Calu3 (cell line): Measurements from ENCODE around the gene SPTSSB. TPM values are rescaled to one million over a fixed set of nuclear protein-coding genes. Genes with fewer than 3 reads are reported as not detected.

Experiments
- BruUV-seq: library from RNA; stranded (reverse); fragments of 400-500 nt; replicated peaks from 2 replicates; lab custom pipeline; 2021; lab: Mats Ljungman, UMichigan
- CTCF ChIA-PET: fragments of 300-600 bp; sonication (Branson Sonifier 250); formaldehyde crosslinking; loops from one replicate; lab custom pipeline; 2022; ENCODE audit warnings: antibody characterized with exemption; lab: Charles Lee
- DNase-seq: peaks from one replicate; pipeline ENCODE4 v3.0.0; 2022
- H3K27ac Mint-ChIP-seq: one replicate; pipeline ENCODE4 v1.8.0; 2022; ENCODE audit warnings: mixed read lengths; ENCODE audit not compliant: unreplicated experiment
- H3K27me3 Mint-ChIP-seq: one replicate; pipeline ENCODE4 v1.8.0; 2022; ENCODE audit warnings: mixed read lengths; ENCODE audit not compliant: unreplicated experiment
- H3K36me3 Mint-ChIP-seq: one replicate; pipeline ENCODE4 v1.8.0; 2022; ENCODE audit warnings: mild to moderate bottlenecking, moderate library complexity, mixed read lengths; ENCODE audit not compliant: insufficient read depth, unreplicated experiment
- H3K4me1 Mint-ChIP-seq: one replicate; pipeline ENCODE4 v1.8.0; 2022; ENCODE audit warnings: mild to moderate bottlenecking, low read depth, mixed read lengths; ENCODE audit not compliant: unreplicated experiment
- H3K4me3 Mint-ChIP-seq: one replicate; pipeline ENCODE4 v1.8.0; 2022; ENCODE audit warnings: mild to moderate bottlenecking, low read depth, moderate library complexity, mixed read lengths; ENCODE audit not compliant: unreplicated experiment
- H3K9me3 Mint-ChIP-seq: one replicate; pipeline ENCODE4 v1.8.0; 2022; ENCODE audit warnings: low read depth, mixed read lengths; ENCODE audit not compliant: unreplicated experiment
- CTCF ChIP-seq: fragments of 200-600 bp; IDR thresholded peaks from one replicate; pipeline ENCODE4 v1.8.0; 2022; ENCODE audit warnings: antibody characterized with exemption; ENCODE audit not compliant: unreplicated experiment
- intact Hi-C: fragments of 100-400 bp; cut with micrococcal nuclease; formaldehyde crosslinking; loops from one replicate; pipeline ENCODE4 v1.10.0; 2022; ENCODE audit not compliant: unreplicated experiment
- total RNA-seq: library from RNA; stranded (reverse); gene quantifications from 2 replicates; pipeline ENCODE4 v1.2.3, GENCODE V29; 2022

SPTSSB gene
- total RNA-seq, 1 experiment from 2014 or later, result 8.1 TPM

- Mint-ChIP-seq H3K27me3 (no peaks in the 10 kb centered on the region), H3K4me1 (peaks cover 47% of the 10 kb centered on the region), H3K27ac (peak overlapping the region; percentile 42), H3K9me3 (peaks cover 8% of the 10 kb centered on the region), H3K4me3 (no peak overlapping the region), H3K36me3 (peaks cover 6% of the 10 kb centered on the region)
- no TSS peak for BruUV-seq
- CTCF ChIA-PET, result interaction anchor here (1.3 kb wide), 1 partner anchor 12 kb away, joined by 3 read pairs; no protein-coding TSS in a partner anchor
- intact Hi-C loops, result no loop called here
- peak; percentile 23 for DNase-seq
- TF ChIP-seq CTCF, result no peak
Observed at GRCh38 chr3:161412123-161412522, 40.8 kb upstream of the SPTSSB start.

DNA sequence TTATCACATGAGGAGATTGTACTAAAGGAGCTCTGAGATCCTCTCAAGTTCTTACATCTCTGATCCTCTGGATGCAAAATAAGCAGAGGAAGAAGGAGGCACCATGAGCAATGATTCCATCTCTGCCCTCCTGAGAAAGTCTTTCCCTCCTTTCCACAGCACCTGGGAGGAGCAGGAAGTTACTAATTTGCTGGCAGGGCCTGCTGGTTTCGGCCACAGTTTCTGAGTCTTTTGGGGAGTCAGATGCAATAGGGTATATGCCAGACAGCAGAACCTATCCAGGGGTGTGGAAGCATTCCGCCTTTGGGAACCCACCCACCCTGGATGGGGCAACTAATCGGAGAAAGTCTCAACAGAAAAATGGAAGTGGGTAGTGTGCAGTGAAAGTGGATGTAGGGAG is 38.5 kb upstream of the SPTSSB start:
- H3K27me3 Mint-ChIP-seq, result no peaks in the 10 kb centered on the region
- CTCF ChIA-PET, result interaction anchor here (1.0 to 1.7 kb wide), 4 partner anchors 60 to 143 kb away, joined by 3 to 5 read pairs (median 4); no protein-coding TSS in a partner anchor
- H3K4me3 Mint-ChIP-seq, result peak overlapping the region; percentile 3
- BruUV-seq, result no TSS peak
- H3K36me3 Mint-ChIP-seq, result no peaks in the 10 kb centered on the region
- peaks cover 53% of the 10 kb centered on the region for H3K4me1 Mint-ChIP-seq
- no peak for TF ChIP-seq CTCF
- no peaks in the 10 kb centered on the region for H3K9me3 Mint-ChIP-seq
- H3K27ac Mint-ChIP-seq, result peak overlapping the region; percentile 2
- intact Hi-C loops, result loop anchor here (1.0 to 5.0 kb wide), 7 partner anchors 15 to 313 kb away; partner anchors contain the start of gene SPTSSB
- peak; percentile 27 for DNase-seq

- Mint-ChIP-seq H3K9me3 (no peaks in the 10 kb centered on the region), H3K27me3 (no peaks in the 10 kb centered on the region), H3K36me3 (no peaks in the 10 kb centered on the region), H3K4me1 (peaks cover 53% of the 10 kb centered on the region), H3K27ac (peak overlapping the region; percentile 12), H3K4me3 (no peak overlapping the region)
- no TSS peak for BruUV-seq
- intact Hi-C loops, result loop anchor here (1.0 to 5.0 kb wide), 7 partner anchors 16 to 312 kb away; partner anchors contain the start of gene SPTSSB
- CTCF ChIA-PET, result interaction anchor here (0.8 to 1.3 kb wide), 3 partner anchors 59 to 143 kb away, joined by 3 to 4 read pairs (median 3); no protein-coding TSS in a partner anchor
- TF ChIP-seq CTCF, result peak; percentile 88
- DNase-seq, result peak; percentile 76
Observed at GRCh38 chr3:161409069-161409468, 37.8 kb upstream of the SPTSSB start.

- Mint-ChIP-seq H3K27ac (no peak overlapping the region), H3K4me3 (no peak overlapping the region), H3K4me1 (peaks cover 46% of the 10 kb centered on the region), H3K9me3 (no peaks in the 10 kb centered on the region), H3K27me3 (no peaks in the 10 kb centered on the region), H3K36me3 (no peaks in the 10 kb centered on the region)
- CTCF ChIA-PET, result interaction anchor here (0.6 to 1.2 kb wide), 2 partner anchors 13 to 118 kb away, joined by 3 to 7 read pairs; no protein-coding TSS in a partner anchor
- no peak for TF ChIP-seq CTCF
- no peak for DNase-seq
- BruUV-seq, result no TSS peak
- intact Hi-C loops, result loop anchor here (1.0 to 5.0 kb wide), 3 partner anchors 57 to 310 kb away; no protein-coding TSS in a partner anchor
Observed at GRCh38 chr3:161406594-161407555, 35.6 kb upstream of the SPTSSB start.
